Measurements from ENCODE around the gene TNPO2.

GRCh38 chr19:12737835-12738351 lies 14.2 kb upstream of the TNPO2 start:
- TF ChIP-seq CTCF (IDR thresholded peaks at IDR 0.05) = no peak
- TF ChIP-seq POLR2A (IDR thresholded peaks at IDR 0.05) = no peak

Data from esophagus squamous epithelium (tissue), 4 donors.